Vagina (tissue), 2 donors: ENCODE data around the gene KL.

Experiments
- CTCF ChIP-seq, 3 experiments: fragments of 450-650 bp in 2 of 3; fragments of 200-600 bp in 1 of 3; sonication (generic) in 1 of 3; IDR thresholded peaks; one replicate each; pipeline ENCODE4 v1.5.1; 2017 to 2019; ENCODE audit warnings: antibody characterized with exemption in 3 of 3, mild to moderate bottlenecking in 2 of 3, moderate library complexity in 2 of 3
- POLR2A ChIP-seq, 2 donors: fragments of 450-650 bp; IDR thresholded peaks; one replicate each; pipeline ENCODE4 v1.6.1; 2017; ENCODE audit warnings: antibody characterized with exemption in 2 of 2, mild to moderate bottlenecking in 2 of 2, moderate library complexity in 2 of 2

- TF ChIP-seq POLR2A (IDR thresholded peaks at IDR 0.05) (no peak), CTCF (IDR thresholded peaks at IDR 0.05) (no peak)
Measured at GRCh38 chr13:33007237-33007636, 9.0 kb upstream of the KL start.
